Measurements from ENCODE around the gene RAPH1. TPM values are rescaled to one million over a fixed set of nuclear protein-coding genes. Genes with fewer than 3 reads are reported as not detected.

Gene RAPH1
- polyA plus RNA-seq, 1 donor from 2014 or later = 13.9 TPM

GRCh38 chr2:203347375-203347774 is 187.7 kb downstream of the RAPH1 start:
- H3K4me2 ChIP-seq (ENCODE audit: low read length) = no peak overlapping the region
- H3K27me3 ChIP-seq (ENCODE audit: insufficient read depth, low read depth, low read length) = no peaks in the 10 kb centered on the region
- H3F3A ChIP-seq (ENCODE audit: insufficient read depth, low read length, poor library complexity, severe bottlenecking) = no peaks in the 10 kb centered on the region
- H3K36me3 ChIP-seq (ENCODE audit: insufficient read depth, low read length) = no peaks in the 10 kb centered on the region
- no peaks in the 10 kb centered on the region for H3K9me2 ChIP-seq (ENCODE audit: insufficient read depth, low read length)
- no peak for TF ChIP-seq SMC3 (conservative IDR thresholded peaks at IDR 0.05; ENCODE audit: poor library complexity)
- no peak for TF ChIP-seq RAD21 (conservative IDR thresholded peaks at IDR 0.05)
- TF ChIP-seq POLR2AphosphoS5 (IDR thresholded peaks at IDR 0.05) = no peak
- TF ChIP-seq REST (IDR thresholded peaks at IDR 0.05; ENCODE audit: borderline replicate concordance) = no peak
- TF ChIP-seq TAF1 (IDR thresholded peaks at IDR 0.05; ENCODE audit: low read depth) = no peak
- no peak for TF ChIP-seq MXI1 (conservative IDR thresholded peaks at IDR 0.05; ENCODE audit: poor library complexity, severe bottlenecking)
- TF ChIP-seq EP300 (conservative IDR thresholded peaks at IDR 0.05; ENCODE audit: poor library complexity, severe bottlenecking) = no peak
- TF ChIP-seq CTCF (IDR thresholded peaks at IDR 0.05; ENCODE audit: poor library complexity, severe bottlenecking) = no peak
- no peak for TF ChIP-seq EZH2 (IDR thresholded peaks at IDR 0.05; ENCODE audit: borderline replicate concordance, insufficient read depth, low read length, poor library complexity, severe bottlenecking)
- no peak overlapping the region for H2AFZ ChIP-seq (ENCODE audit: low read depth, low read length)
- H3K4me3 ChIP-seq (ENCODE audit: low read length) = no peak overlapping the region
- H3K79me2 ChIP-seq (replicated peaks; ENCODE audit: insufficient read depth, low read length) = peaks cover 82% of the 10 kb centered on the region
- H3K9me3 ChIP-seq (ENCODE audit: low read length) = no peaks in the 10 kb centered on the region
- peaks cover 4% of the 10 kb centered on the region for H4K20me1 ChIP-seq (ENCODE audit: insufficient read depth)
- H3K27ac ChIP-seq (ENCODE audit: low read length) = no peak overlapping the region
- H3K9ac ChIP-seq (ENCODE audit: low read length) = no peak overlapping the region

GRCh38 chr2:203346612-203347011 is 188.5 kb downstream of the RAPH1 start:
- TF ChIP-seq REST (IDR thresholded peaks at IDR 0.05; ENCODE audit: borderline replicate concordance) = no peak
- TF ChIP-seq MXI1 (conservative IDR thresholded peaks at IDR 0.05; ENCODE audit: poor library complexity, severe bottlenecking) = no peak
- no peak for TF ChIP-seq POLR2AphosphoS5 (IDR thresholded peaks at IDR 0.05)
- TF ChIP-seq RAD21 (conservative IDR thresholded peaks at IDR 0.05) = no peak
- TF ChIP-seq TAF1 (IDR thresholded peaks at IDR 0.05; ENCODE audit: low read depth) = no peak
- no peak for TF ChIP-seq CTCF (IDR thresholded peaks at IDR 0.05; ENCODE audit: poor library complexity, severe bottlenecking)
- TF ChIP-seq EP300 (conservative IDR thresholded peaks at IDR 0.05; ENCODE audit: poor library complexity, severe bottlenecking) = no peak
- TF ChIP-seq SMC3 (conservative IDR thresholded peaks at IDR 0.05; ENCODE audit: poor library complexity) = no peak
- TF ChIP-seq EZH2 (IDR thresholded peaks at IDR 0.05; ENCODE audit: borderline replicate concordance, insufficient read depth, low read length, poor library complexity, severe bottlenecking) = no peak
- H3K9me2 ChIP-seq (ENCODE audit: insufficient read depth, low read length) = no peaks in the 10 kb centered on the region
- no peak overlapping the region for H2AFZ ChIP-seq (ENCODE audit: low read depth, low read length)
- H3K9me3 ChIP-seq (ENCODE audit: low read length) = no peaks in the 10 kb centered on the region
- peaks cover 82% of the 10 kb centered on the region for H3K79me2 ChIP-seq (replicated peaks; ENCODE audit: insufficient read depth, low read length)
- no peaks in the 10 kb centered on the region for H3K27me3 ChIP-seq (ENCODE audit: insufficient read depth, low read depth, low read length)
- H3K4me2 ChIP-seq (ENCODE audit: low read length) = no peak overlapping the region
- H3F3A ChIP-seq (ENCODE audit: insufficient read depth, low read length, poor library complexity, severe bottlenecking) = no peaks in the 10 kb centered on the region
- H3K9ac ChIP-seq (ENCODE audit: low read length) = no peak overlapping the region
- H3K4me3 ChIP-seq (ENCODE audit: low read length) = no peak overlapping the region
- H3K27ac ChIP-seq (ENCODE audit: low read length) = no peak overlapping the region
- peaks cover 2% of the 10 kb centered on the region for H4K20me1 ChIP-seq (ENCODE audit: insufficient read depth)
- no peaks in the 10 kb centered on the region for H3K36me3 ChIP-seq (ENCODE audit: insufficient read depth, low read length)
